Activated naive CD8-positive, alpha-beta T cell treated with anti-CD3 and anti-CD28 coated beads, Interleukin-2, amount 50 U/mL, for 24 hours (primary cell): ENCODE measurements around the gene RHOA.
"Not testable (repeated sequence)": the region's sequence is repeated elsewhere in the genome, so short reads cannot be mapped to it uniquely, and the experiment has no call there.

Source experiments
- ATAC-seq: fragments of 150-1000 bp; cut with Tn5 transposase; one replicate; pipeline ENCODE4 v1.10.0; 2021
- DNase-seq: peaks from one replicate; pipeline ENCODE4 v3.0.0; 2021
- H3K27ac Mint-ChIP-seq: one replicate; pipeline ENCODE4 v1.8.0; 2021; ENCODE audit warnings: mild to moderate bottlenecking, mixed read lengths
- H3K27me3 Mint-ChIP-seq: one replicate; pipeline ENCODE4 v1.8.0; 2021; ENCODE audit warnings: mixed read lengths
- H3K36me3 Mint-ChIP-seq: one replicate; pipeline ENCODE4 v1.8.0; 2021; ENCODE audit warnings: low read depth, mixed read lengths
- H3K4me1 Mint-ChIP-seq: one replicate; pipeline ENCODE4 v1.8.0; 2021; ENCODE audit warnings: mixed read lengths
- H3K4me3 Mint-ChIP-seq: one replicate; pipeline ENCODE4 v1.8.0; 2021; ENCODE audit warnings: mild to moderate bottlenecking, moderate library complexity, mixed read lengths
- H3K9me3 Mint-ChIP-seq: one replicate; pipeline ENCODE4 v1.8.0; 2021; ENCODE audit warnings: mixed read lengths

The RHOA gene

GRCh38 chr3:49417516-49418120 lies 5.8 kb upstream of the RHOA start:
- ATAC-seq (no peak), DNase-seq (no peak)
- Mint-ChIP-seq H3K4me3 (no peak overlapping the region), H3K4me1 (peaks cover 74% of the 10 kb centered on the region), H3K27ac (peak overlapping the region; percentile 14), H3K36me3 (peaks cover 18% of the 10 kb centered on the region), H3K9me3 (no peaks in the 10 kb centered on the region), H3K27me3 (no peaks in the 10 kb centered on the region)

- peak overlapping the region; percentile 89 for H3K27ac Mint-ChIP-seq
- DNase-seq, result no peak
- H3K4me1 Mint-ChIP-seq, result peaks cover 78% of the 10 kb centered on the region
- H3K4me3 Mint-ChIP-seq, result no peak overlapping the region
- H3K36me3 Mint-ChIP-seq, result peaks cover 21% of the 10 kb centered on the region
- no peaks in the 10 kb centered on the region for H3K9me3 Mint-ChIP-seq
- no peak for ATAC-seq
- H3K27me3 Mint-ChIP-seq, result peaks cover 2% of the 10 kb centered on the region
These were observed 5.1 kb upstream of the RHOA start for GRCh38 chr3:49416867-49417266.

- ATAC-seq, result peak; percentile 37
- Mint-ChIP-seq H3K9me3 (no peaks in the 10 kb centered on the region), H3K27ac (peak overlapping the region; percentile 89), H3K27me3 (peaks cover 2% of the 10 kb centered on the region), H3K4me3 (peak overlapping the region; percentile 57), H3K4me1 (peaks cover 70% of the 10 kb centered on the region), H3K36me3 (peaks cover 22% of the 10 kb centered on the region)
- peak; percentile 71 for DNase-seq
These were observed 4.3 kb upstream of the RHOA start for GRCh38 chr3:49415931-49416601.

GRCh38 chr3:49414753-49415152 lies 3.0 kb upstream of the RHOA start:
- Mint-ChIP-seq H3K36me3 (peaks cover 32% of the 10 kb centered on the region), H3K4me3 (peak overlapping the region; percentile 8), H3K27ac (peak overlapping the region; percentile 89), H3K9me3 (no peaks in the 10 kb centered on the region), H3K4me1 (peaks cover 71% of the 10 kb centered on the region), H3K27me3 (peaks cover 2% of the 10 kb centered on the region)
- DNase-seq (no peak), ATAC-seq (no peak)

GRCh38 chr3:49413338-49413734 lies 1.6 kb upstream of the RHOA start:
- Mint-ChIP-seq H3K4me1 (peaks cover 76% of the 10 kb centered on the region), H3K4me3 (peak overlapping the region; percentile 96), H3K27me3 (peaks cover 2% of the 10 kb centered on the region), H3K36me3 (peaks cover 32% of the 10 kb centered on the region), H3K27ac (peak overlapping the region; percentile 97), H3K9me3 (no peaks in the 10 kb centered on the region)
- DNase-seq, result no peak
- ATAC-seq, result no peak

- H3K36me3 Mint-ChIP-seq, result peaks cover 31% of the 10 kb centered on the region
- no peak for DNase-seq
- no peak for ATAC-seq
- peak overlapping the region; percentile 96 for H3K4me3 Mint-ChIP-seq
- peaks cover 77% of the 10 kb centered on the region for H3K4me1 Mint-ChIP-seq
- peaks cover 2% of the 10 kb centered on the region for H3K27me3 Mint-ChIP-seq
- no peaks in the 10 kb centered on the region for H3K9me3 Mint-ChIP-seq
- H3K27ac Mint-ChIP-seq, result peak overlapping the region; percentile 97
These were observed 1.0 kb upstream of the RHOA start for GRCh38 chr3:49412632-49413337.

- Mint-ChIP-seq H3K4me1 (peaks cover 76% of the 10 kb centered on the region), H3K4me3 (peak overlapping the region; percentile 96), H3K9me3 (no peaks in the 10 kb centered on the region), H3K27ac (peak overlapping the region; percentile 97), H3K27me3 (peaks cover 2% of the 10 kb centered on the region), H3K36me3 (peaks cover 32% of the 10 kb centered on the region)
- ATAC-seq (peak; percentile 8), DNase-seq (peak; percentile 59)
These were observed 225 bp downstream of the RHOA start for GRCh38 chr3:49411535-49411967.

- ATAC-seq (no peak), DNase-seq (no peak)
- H3K27ac Mint-ChIP-seq, result peak overlapping the region; percentile 93
- H3K4me3 Mint-ChIP-seq, result peak overlapping the region; percentile 96
- peaks cover 2% of the 10 kb centered on the region for H3K27me3 Mint-ChIP-seq
- no peaks in the 10 kb centered on the region for H3K9me3 Mint-ChIP-seq
- H3K4me1 Mint-ChIP-seq, result peaks cover 76% of the 10 kb centered on the region
- H3K36me3 Mint-ChIP-seq, result peaks cover 35% of the 10 kb centered on the region
These were observed 786 bp downstream of the RHOA start for GRCh38 chr3:49410846-49411534.

GRCh38 chr3:49410066-49410845 lies 1.5 kb downstream of the RHOA start:
- no peak for DNase-seq
- H3K4me1 Mint-ChIP-seq, result peaks cover 76% of the 10 kb centered on the region
- peaks cover 2% of the 10 kb centered on the region for H3K27me3 Mint-ChIP-seq
- H3K9me3 Mint-ChIP-seq, result no peaks in the 10 kb centered on the region
- peaks cover 35% of the 10 kb centered on the region for H3K36me3 Mint-ChIP-seq
- peak overlapping the region; percentile 96 for H3K4me3 Mint-ChIP-seq
- no peak for ATAC-seq
- H3K27ac Mint-ChIP-seq, result peak overlapping the region; percentile 93

GRCh38 chr3:49406571-49407565 lies 4.9 kb downstream of the RHOA start:
- Mint-ChIP-seq H3K27me3 (no peaks in the 10 kb centered on the region), H3K4me1 (peaks cover 51% of the 10 kb centered on the region), H3K27ac (peak overlapping the region; percentile 75), H3K4me3 (peak overlapping the region; percentile 17), H3K36me3 (peaks cover 34% of the 10 kb centered on the region), H3K9me3 (no peaks in the 10 kb centered on the region)
- ATAC-seq (no peak), DNase-seq (no peak)

GRCh38 chr3:49405570-49405969 lies 6.2 kb downstream of the RHOA start:
- not testable (repeated sequence) for ATAC-seq, H3K4me3 Mint-ChIP-seq, H3K9me3 Mint-ChIP-seq, H3K27me3 Mint-ChIP-seq, DNase-seq
- Mint-ChIP-seq H3K36me3 (peaks cover 37% of the 10 kb centered on the region), H3K4me1 (peaks cover 59% of the 10 kb centered on the region), H3K27ac (peak overlapping the region; percentile 31)

GRCh38 chr3:49403891-49404290 lies 7.9 kb downstream of the RHOA start:
- no peak overlapping the region for H3K4me3 Mint-ChIP-seq
- H3K9me3 Mint-ChIP-seq, result no peaks in the 10 kb centered on the region
- no peak overlapping the region for H3K27ac Mint-ChIP-seq
- peaks cover 44% of the 10 kb centered on the region for H3K36me3 Mint-ChIP-seq
- DNase-seq (no peak), ATAC-seq (no peak)
- peaks cover 61% of the 10 kb centered on the region for H3K4me1 Mint-ChIP-seq
- H3K27me3 Mint-ChIP-seq, result no peaks in the 10 kb centered on the region

- Mint-ChIP-seq H3K4me3 (no peak overlapping the region), H3K4me1 (peaks cover 57% of the 10 kb centered on the region), H3K27me3 (no peaks in the 10 kb centered on the region), H3K9me3 (no peaks in the 10 kb centered on the region), H3K27ac (no peak overlapping the region), H3K36me3 (peaks cover 50% of the 10 kb centered on the region)
- ATAC-seq (no peak), DNase-seq (no peak)
These were observed 10.0 kb downstream of the RHOA start for GRCh38 chr3:49401766-49402165.
